Gastrocnemius medialis (tissue), 4 donors: ENCODE results near the gene TRIM74.
"Not testable (repeated sequence)": the region's sequence is repeated elsewhere in the genome, so short reads cannot be mapped to it uniquely, and the experiment has no call there.

ENCODE experiments used
- POLR2A ChIP-seq, 2 donors: fragments of 450-650 bp; IDR thresholded peaks; one replicate each; pipeline ENCODE4 v1.6.1; 2017; ENCODE audit warnings: antibody characterized with exemption in 2 of 2, mild to moderate bottlenecking in 2 of 2, moderate library complexity in 2 of 2
- TF ChIP-seq, protein P1 (sequence below), 5 experiments: fragments of 450-650 bp in 3 of 5; fragments of 200-600 bp in 2 of 5; sonication (generic) in 2 of 5; IDR thresholded peaks in 4 of 5; conservative IDR thresholded peaks in 1 of 5; 1 replicate in 4 of 5; 2 replicates in 1 of 5; pipeline ENCODE4 v1.5.1; 2016 to 2019; ENCODE audit warnings: antibody characterized with exemption in 5 of 5, mild to moderate bottlenecking in 3 of 5, moderate library complexity in 3 of 5

DNA sequence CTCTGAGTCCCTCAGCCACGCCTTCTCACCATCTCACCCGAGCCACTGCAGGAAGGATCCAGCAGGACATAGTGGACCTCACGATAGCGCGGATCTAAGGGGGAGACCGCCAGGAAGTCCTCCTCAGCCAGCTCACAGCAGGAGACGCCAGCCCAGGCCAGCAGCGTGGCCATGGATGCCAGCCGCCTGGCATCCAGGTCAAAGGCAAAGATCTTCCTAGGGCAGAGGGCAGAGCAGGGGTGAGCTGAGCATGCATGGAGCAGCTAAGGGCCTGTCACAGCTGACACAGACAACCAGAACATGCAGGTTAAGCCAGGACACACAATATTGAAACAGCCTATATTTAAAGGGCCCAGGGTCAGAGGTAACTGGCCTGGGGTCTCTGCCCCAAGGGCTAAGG lies 20.0 kb downstream of the TRIM74 start:
- TF ChIP-seq POLR2A (IDR thresholded peaks at IDR 0.05), result not testable (repeated sequence)
- TF ChIP-seq, protein P1, sequence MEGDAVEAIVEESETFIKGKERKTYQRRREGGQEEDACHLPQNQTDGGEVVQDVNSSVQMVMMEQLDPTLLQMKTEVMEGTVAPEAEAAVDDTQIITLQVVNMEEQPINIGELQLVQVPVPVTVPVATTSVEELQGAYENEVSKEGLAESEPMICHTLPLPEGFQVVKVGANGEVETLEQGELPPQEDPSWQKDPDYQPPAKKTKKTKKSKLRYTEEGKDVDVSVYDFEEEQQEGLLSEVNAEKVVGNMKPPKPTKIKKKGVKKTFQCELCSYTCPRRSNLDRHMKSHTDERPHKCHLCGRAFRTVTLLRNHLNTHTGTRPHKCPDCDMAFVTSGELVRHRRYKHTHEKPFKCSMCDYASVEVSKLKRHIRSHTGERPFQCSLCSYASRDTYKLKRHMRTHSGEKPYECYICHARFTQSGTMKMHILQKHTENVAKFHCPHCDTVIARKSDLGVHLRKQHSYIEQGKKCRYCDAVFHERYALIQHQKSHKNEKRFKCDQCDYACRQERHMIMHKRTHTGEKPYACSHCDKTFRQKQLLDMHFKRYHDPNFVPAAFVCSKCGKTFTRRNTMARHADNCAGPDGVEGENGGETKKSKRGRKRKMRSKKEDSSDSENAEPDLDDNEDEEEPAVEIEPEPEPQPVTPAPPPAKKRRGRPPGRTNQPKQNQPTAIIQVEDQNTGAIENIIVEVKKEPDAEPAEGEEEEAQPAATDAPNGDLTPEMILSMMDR (IDR thresholded peaks at IDR 0.05 in 4 of 5, conservative IDR thresholded peaks at IDR 0.05 in 1 of 5), result not testable (repeated sequence)
